ENCODE data around the gene NDUFV1.
"Not testable (repeated sequence)": the region's sequence is repeated elsewhere in the genome, so short reads cannot be mapped to it uniquely, and the experiment has no call there.

NDUFV1 gene

DNA sequence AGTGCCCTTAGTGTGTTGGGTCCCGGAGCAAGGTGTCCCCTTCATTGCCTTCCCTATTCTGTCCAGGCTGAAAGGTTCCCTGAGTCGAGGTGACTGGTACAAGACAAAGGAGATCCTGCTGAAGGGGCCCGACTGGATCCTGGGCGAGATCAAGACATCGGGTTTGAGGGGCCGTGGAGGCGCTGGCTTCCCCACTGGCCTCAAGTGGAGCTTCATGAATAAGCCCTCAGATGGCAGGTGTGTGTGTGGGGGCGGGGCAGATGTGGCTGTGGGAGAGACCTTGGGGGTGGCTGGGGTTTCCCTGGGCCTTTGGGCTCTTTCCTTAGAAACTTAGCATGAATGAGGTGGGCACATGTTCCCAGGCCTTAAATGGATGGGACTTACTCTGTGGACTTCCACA lies 1.8 kb downstream of the NDUFV1 start:
- no peak for DNase-seq (ENCODE audit: extremely low spot score, insufficient read length, low read depth)
- no peak for FAIRE-seq

DNA sequence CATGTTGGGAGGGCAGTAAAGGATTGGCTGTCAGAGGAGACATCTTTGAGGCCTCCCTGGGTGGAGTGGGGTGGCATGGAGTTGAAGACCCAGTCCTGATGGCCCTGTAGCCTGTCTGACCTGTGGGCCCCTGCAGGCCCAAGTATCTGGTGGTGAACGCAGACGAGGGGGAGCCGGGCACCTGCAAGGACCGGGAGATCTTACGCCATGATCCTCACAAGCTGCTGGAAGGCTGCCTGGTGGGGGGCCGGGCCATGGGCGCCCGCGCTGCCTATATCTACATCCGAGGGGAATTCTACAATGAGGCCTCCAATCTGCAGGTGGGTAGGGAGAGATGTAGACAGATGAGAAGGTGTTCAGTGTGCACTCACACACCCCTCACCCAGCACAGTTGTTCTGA lies 2.6 kb downstream of the NDUFV1 start:
- no peak for DNase-seq (ENCODE audit: extremely low spot score, insufficient read length, low read depth)
- no peak for FAIRE-seq

DNA sequence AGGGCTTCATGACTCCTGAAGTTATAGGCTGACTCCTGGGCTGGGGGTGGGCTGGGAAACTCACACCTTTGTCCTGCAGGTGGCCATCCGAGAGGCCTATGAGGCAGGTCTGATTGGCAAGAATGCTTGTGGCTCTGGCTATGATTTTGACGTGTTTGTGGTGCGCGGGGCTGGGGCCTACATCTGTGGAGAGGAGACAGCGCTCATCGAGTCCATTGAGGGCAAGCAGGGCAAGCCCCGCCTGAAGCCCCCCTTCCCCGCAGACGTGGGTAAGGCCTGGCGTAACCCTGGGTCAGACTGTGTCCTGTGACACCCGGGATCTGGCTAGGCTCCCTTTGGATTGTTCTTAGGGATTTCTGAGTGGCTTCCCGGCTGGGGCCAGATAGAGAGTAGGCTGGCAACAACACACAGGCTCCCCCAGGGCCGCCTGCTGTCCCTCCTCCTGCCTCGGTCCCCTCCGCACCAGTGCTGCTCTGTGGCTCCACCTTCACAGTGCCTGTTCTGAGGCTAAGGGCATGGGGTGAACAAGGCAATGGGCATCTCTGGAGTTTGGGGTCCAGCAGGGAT lies 3.6 kb downstream of the NDUFV1 start:
- no peak for DNase-seq (ENCODE audit: extremely low spot score, insufficient read length, low read depth)
- FAIRE-seq: no peak

DNA sequence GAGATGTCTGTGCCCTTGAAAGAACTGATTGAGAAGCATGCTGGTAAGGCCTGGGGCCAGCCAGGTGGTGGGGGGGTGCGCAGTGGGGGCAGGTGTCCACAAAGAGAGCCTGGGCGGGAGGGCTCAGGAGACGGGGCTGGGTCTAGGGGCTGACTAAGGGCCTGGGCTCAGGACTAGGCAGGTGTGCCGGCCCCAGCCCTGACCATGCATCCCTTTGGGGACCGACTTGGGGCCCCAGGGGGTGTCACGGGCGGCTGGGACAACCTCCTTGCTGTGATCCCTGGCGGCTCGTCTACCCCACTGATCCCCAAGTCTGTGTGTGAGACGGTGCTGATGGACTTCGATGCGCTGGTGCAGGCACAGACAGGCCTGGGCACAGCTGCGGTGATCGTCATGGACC lies 4.4 kb downstream of the NDUFV1 start:
- DNase-seq (ENCODE audit: extremely low spot score, insufficient read length, low read depth): no peak
- no peak for FAIRE-seq

DNA sequence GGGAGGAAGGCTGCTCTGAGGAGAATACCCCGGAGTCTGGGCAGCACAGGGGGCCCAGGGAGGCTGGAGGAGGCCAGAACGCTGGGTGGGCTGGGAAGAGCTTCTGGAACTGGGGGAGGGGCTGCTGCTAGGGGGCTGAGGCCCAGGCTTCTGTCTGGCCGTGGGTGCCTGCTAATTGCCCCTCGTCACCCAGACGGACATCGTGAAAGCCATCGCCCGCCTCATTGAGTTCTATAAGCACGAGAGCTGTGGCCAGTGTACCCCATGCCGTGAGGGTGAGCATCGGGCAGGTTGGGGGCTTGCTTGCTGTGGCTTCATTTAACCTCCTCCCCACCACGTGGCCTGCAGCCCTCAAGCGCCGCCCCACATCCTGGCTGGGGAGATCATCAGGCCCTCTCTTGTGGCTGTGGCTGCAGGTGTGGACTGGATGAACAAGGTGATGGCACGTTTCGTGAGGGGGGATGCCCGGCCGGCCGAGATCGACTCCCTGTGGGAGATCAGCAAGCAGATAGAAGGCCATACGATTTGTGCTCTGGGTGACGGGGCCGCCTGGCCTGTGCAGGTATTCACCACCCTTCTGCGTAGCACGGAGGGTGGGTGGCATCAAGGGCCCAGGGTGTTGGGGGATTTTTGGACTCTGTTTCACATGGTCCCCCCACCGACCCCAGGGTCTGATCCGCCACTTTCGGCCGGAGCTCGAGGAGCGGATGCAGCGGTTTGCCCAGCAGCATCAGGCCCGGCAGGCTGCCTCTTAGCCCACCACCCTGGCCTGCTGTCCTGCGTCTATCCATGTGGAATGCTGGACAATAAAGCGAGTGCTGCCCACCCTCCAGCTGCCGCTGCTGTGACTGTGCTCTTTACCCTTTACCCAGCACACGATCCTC lies 5.2 kb downstream of the NDUFV1 start:
- FAIRE-seq: no peak
- no peak for DNase-seq (ENCODE audit: extremely low spot score, insufficient read length, low read depth)

DNA sequence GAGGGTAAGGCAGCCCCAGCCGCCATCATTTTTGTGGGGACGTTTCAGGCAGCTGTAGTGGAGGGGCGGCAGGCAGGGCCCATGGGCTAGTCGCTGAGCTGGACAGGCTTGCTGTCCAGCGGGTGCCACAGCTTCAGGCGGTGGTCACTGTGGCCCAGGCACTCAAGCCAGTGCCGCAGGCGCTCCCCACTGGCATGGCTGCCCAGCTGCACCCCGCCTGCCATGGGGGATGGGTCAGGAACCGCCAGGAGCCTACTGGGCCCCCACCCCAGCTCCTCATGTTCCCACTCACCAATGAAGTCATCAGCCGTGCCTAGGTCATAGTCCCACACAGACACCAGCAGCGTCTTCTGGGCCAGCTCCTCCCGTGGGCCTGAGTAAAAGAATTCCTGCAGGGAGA lies 6.0 kb downstream of the NDUFV1 start:
- no peak for FAIRE-seq
- no peak for DNase-seq (ENCODE audit: extremely low spot score, insufficient read length, low read depth)

DNA sequence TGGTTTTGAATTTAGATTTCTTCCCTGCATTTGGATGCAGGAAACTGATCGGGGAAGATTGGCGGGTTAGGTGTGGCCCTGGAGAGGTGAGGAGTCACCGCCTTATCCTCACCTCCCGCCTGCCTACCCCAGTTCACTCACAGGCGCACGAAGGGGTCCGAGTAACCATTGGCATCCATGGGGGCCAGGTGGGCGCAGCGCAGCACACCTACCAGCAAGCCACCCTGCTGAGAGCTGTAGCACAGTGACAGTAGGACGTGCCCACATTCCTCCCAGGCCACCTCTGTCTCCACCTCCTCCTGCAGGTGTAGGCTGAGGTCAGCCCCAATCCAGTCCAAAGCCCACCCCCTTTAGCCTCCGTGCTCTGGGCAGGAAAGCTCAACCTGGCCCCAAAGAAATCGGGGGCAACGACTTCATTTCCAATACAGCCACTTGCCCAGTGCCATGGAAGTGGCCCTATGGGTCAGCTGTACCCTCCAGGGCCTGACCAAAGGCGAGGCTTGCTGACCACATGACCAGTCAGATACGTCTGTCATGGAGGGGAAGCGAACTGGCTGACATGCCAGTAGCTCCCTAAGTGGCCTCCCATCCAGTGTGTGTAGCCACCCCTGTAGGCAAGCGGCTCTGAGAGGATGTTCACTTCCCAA lies 6.7 kb downstream of the NDUFV1 start:
- DNase-seq (ENCODE audit: extremely low spot score, insufficient read length, low read depth) (no peak), FAIRE-seq (no peak)

DNA sequence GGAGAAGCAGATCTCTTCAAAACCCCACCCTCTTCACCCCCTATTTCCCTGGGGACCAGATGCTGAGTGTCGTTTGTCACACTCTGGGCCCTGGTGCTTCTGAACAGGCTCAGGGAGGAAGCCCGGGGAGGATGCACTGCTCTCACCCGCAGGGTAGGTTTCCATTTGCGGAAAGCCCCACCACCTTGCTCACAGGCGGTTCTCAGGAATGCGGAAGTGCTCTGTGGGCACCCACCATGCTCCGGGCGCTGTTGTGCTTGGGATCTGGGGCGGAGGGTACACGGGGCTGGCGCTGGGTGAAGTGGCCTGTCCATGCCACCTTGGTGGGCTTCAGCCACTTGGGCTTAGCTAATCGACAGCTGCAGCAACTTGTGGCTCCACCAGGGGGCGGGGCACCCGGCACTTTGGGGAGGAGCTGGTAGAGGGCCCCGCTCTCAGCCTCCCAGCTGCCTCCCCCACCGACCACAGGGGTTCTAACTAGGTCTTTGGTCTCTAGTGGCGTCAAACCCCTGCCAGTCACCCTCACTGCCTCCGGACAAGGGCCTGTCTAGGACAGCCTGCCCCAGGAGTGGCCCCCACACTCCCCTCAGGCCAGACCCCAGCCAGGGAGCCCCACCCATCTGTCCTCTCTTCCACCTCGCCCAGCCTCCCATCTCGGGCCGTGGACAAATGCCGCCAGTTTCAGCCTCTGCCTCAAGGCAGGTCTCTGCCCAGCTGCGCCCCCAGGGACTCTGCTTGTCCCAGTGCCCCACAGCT lies 7.4 kb downstream of the NDUFV1 start:
- peak; percentile 59 for DNase-seq (ENCODE audit: extremely low spot score, insufficient read length, low read depth)
- FAIRE-seq: peak; percentile 99

DNA sequence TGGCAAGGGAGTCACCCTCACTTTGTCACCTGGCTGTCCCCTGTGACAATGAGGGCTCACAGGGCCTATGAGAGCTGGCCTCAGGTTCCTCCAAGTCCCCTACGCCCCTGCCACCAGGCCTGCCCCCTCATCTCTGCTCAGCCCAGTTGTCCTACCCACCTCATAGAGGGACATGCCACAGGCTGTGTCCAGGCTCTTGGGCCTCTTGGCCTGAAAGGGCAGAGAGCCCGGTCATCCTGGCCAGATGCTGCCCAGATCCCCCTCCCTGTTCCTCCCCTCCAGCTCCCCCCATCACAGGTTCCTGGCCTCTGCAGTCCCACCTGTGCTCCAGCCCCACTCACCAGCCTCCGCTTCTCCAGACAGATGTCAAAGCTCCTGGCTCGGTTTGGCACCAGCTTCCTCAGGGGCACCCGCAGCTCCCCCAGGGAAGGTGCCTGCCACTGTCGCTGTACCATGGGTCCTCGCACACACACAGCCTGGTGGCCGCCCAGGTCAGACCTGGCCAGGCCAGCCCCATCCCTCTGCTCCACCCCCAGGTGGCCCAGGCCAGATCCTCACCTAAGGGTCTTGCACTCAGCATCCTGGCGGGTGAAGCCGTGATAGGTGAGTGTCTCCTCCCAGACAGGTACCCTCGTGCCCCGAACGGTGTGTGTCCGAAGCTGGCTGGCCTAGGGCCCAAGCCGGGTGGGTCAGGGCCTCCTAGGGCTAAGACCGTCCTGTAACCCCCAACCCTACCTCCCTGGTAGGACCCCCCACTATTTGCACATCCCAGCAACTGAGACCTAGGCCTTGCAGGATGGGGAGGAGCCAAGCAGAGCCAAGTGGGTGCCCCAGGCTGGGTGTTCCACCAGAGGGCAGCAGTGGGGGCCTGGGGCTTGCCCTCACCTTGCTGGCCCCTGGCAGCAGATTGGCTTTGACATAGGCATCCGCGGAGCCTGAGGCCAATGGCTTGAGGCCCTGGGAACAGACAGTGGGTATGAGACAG lies 8.3 kb downstream of the NDUFV1 start:
- FAIRE-seq: peak; percentile 42
- DNase-seq (ENCODE audit: extremely low spot score, insufficient read length, low read depth): no peak

DNA sequence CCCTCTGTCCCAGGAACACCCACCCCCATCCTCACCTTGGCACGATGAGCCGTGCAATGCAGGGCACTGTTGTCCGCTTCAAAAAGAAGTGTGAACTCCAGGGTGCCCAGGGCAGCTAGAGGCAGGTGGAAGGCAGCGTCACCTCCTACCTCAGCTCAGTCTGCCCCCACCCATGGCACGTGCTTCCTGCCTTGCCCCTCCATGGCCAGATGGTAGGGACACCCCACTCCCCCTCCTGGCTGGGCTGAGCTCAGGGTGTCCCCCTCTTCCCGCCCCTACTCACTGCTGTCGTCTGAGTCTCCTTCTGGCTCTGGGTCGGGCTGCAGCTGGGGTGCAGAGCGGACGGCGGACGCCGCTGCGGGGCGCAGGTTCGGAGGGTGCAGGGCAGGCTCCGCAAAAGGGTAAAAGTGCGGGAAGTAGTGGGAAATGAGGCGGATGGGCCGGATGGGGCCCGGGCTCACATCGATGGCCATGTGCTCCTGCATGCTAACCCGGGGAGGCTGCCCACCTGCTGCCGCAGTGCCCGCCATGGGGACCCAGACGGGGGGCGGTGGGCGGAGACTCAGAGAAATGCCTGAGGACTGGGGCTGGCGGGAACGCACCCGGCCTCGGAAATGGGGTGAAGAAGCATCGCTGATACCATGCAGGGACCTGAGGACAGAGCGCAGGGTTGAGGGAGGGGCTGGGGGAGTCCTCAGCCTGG lies 9.1 kb downstream of the NDUFV1 start:
- DNase-seq (ENCODE audit: extremely low spot score, insufficient read length, low read depth) (no peak), FAIRE-seq (no peak)

DNA sequence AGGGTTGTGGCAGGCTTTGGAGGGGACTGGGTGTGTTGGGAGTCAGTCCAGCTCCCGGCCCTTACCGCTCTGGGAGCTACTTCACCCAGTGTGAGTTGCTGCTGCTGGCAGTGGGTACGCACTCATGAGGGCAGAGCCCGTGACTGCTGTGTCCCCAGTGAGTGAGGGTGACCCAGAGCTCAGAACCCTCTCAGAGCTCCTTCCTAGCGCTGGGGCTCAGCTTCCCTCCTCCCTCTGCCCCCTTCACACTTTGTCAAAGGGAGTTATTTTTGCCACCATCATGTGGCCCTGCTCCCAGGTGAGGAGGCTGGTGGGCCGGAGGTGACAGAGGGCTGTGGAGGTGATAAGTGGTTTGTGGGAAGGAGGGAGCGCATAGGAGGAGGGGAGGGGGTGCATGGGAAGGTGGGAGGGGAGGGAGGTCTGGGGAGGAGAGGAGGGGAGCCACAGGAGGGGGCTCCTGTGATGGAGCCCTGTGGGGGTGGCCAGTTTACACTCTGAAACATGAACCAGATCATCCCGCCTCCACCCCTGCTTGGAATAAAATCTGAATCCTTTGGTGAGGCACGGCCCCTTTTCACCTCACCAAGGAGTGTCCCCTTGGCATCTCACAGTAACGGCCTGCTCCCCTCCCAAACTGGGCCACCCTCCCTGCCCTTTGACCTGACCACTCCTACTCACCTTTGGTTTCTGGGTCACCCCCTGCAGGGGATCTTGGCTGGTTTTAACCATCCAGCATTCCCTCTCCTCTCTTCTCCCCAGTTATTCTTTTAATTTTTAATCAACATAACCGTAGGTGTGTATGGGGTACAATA lies 9.9 kb downstream of the NDUFV1 start:
- DNase-seq (ENCODE audit: extremely low spot score, insufficient read length, low read depth): no peak
- FAIRE-seq: no peak

DNA sequence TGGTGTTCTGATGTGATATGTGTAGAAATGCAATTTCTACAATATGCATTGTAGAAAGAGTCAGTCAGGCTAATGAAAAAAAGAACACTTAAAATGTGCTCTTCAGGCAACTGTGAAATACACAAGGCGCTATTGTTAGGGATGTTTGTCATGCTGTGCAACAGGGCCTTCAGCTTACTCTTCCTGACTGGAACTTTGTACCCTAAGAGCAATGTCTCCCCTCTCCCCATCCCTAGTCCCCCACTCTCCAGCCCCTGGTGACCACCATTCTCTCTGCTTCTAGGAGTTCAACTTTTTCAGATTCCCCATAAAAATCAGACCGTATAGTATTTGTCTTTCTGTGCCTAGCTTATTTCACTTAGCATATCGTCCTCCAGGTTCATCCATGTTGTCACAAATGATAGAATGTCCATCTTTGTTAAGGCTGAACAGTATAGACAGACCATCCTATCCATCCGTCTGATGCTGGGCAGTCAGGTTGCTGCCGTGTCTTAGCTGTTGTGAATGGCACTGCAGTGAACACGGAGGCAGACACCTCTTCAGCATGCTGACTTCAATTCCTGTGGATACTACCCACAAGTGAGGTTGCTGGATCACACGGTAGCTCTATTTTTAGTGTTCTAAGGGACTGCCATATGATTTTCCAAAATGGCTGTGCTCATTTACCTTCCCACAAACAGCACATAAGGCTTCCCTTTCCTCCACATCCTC lies 10.7 kb downstream of the NDUFV1 start:
- DNase-seq (ENCODE audit: extremely low spot score, insufficient read length, low read depth) (no peak), FAIRE-seq (no peak)

DNA sequence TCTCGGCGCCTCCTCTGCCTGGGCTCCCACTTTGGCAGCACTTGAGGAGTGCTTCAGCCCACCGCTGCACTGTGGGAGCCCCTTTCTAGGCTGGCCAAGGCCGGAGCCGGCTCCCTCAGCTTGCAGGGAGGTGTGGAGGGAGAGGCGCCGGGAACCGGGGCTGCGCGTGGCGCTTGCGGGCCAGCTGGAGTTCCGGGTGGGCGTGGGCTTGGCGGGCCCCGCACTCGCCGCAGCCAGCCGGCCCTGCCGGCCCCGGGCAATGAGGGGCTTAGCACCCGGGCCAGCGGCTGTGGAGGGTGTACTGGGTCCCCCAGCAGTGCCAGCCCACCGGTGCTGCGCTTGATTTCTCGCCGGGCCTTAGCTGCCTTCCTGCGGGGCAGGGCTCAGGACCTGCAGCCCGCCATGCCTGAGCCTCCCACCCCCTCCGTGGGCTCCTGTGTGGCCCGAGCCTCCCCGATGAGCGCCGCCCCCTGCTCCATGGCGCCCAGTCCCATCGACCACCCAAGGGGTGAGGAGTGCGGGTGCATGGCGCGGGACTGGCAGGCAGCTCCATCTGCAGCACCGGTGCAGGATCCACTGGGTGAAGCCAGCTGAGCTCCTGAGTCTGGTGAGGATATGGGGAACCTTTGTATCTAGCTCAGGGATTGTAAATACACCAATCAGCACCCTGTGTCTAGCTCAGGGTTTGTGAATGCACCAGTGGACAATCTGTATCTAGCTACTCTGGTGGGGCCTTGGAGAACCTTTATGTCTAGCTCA lies 12.3 kb downstream of the NDUFV1 start:
- FAIRE-seq; DNase-seq (ENCODE audit: extremely low spot score, insufficient read length, low read depth): not testable (repeated sequence)

DNA sequence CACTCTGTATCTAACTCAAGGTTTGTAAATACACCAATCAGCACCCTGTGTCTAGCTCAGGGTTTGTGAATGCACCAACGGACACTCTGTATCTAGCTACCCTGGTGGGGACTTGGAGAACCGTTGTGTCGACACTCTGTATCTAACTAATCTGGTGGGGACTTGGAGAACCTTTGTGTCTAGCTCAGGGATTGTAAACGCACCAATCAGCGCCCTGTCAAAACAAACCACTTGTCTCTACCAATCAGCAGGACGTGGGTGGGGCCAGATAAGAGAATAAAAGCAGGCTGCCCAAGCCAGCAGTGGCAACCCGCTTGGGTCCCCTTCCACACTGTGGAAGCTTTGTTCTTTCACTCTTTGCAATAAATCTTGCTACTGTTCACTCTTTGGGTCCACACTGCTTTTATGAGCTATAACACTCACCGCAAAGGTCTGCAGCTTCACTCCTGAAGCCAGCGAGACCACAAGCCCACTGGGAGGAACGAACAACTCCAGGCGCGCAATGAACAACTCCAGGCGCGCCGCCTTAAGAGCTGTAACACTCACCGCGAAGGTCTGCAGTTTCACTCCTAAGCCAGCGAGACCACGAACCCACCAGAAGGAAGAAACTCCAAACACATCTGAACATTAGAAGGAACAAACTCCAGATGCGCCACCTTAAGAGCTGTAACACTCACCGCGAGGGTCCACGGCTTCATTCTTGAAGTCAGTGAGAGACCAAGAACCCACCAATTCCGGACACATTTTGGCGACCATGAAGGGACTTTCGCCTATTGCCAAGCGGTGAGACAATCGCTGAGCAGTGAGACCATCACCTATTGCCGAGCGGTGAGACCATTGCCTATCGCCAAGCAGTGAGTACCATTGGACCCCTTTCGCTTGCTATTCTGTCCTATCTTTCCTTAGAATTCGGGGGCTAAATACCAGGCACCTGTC lies 13.2 kb downstream of the NDUFV1 start:
- DNase-seq (ENCODE audit: extremely low spot score, insufficient read length, low read depth); FAIRE-seq: not testable (repeated sequence)

DNA sequence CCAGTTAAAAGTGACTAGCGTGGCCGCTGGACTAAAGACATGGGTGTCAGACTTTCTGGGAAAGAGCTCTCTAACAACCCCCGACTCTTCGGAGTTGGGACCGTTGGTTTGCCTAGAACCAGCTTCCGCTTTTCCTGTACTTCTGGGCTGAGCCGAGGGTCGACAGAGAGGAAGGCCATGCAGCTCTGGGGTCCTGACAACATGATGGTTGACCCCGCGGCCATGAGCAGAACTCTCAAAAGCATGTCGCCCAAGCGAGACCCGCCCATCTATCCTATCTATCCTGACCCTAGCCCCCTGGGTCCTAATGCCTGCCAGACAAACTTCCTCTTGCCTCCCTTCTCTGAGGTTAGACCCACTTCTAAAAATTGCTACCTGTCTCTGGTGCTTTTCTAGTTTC lies 13.9 kb downstream of the NDUFV1 start:
- not testable (repeated sequence) for FAIRE-seq; DNase-seq (ENCODE audit: extremely low spot score, insufficient read length, low read depth)

DNA sequence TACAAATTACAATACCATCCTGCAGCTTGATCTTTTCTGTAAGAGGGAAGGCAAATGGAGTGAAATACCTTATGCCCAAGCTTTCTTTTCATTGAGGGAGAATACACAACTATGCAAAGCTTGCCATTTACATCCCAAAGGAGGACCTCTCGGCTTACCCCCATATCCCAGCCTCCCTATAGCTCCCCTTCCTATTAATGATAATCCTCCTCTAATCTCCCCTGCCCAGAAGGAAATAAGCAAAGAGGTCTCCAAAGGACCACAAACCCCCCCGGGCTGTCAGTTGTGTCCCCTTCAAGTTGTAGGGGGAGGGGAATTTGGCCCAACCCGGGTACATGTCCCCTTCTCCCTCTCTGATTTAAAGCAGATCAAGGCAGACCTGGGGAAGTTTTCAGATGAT lies 15.2 kb downstream of the NDUFV1 start:
- not testable (repeated sequence) for FAIRE-seq

More for the DNA sequence above, 15.2 kb downstream of the NDUFV1 start:
- DNase-seq (ENCODE audit: extremely low spot score, insufficient read length, low read depth): not testable (repeated sequence)

Measured in GM18507 (cell line).